K562 (cell line): ENCODE data around the gene PIANP. TPM values are rescaled to one million over a fixed set of nuclear protein-coding genes. Genes with fewer than 3 reads are reported as not detected.

ENCODE experiments used
- ATAC-seq: fragments of 200-7000 bp; cut with Tn5 transposase; 3 replicates; pipeline ENCODE4 v1.9.1; 2020; ENCODE audit warnings: moderate library complexity
- BruUV-seq: library from RNA; stranded (reverse); fragments of 400-500 nt; replicated peaks from 2 replicates; lab custom pipeline; 2021; lab: Mats Ljungman, UMichigan
- CTCF ChIA-PET: fragments of 300-600 bp; formaldehyde crosslinking; extraction: SDS; loops from one replicate; lab custom pipeline; 2021; ENCODE audit warnings: low intra/inter-chr PET ratio; lab: Yijun Ruan, JAX
- POLR2A ChIA-PET: fragments of 300-600, 350-650 bp; sonication (Branson Sonifier 250); formaldehyde crosslinking; extraction: SDS; loops from one replicate; lab custom pipeline; 2021; ENCODE audit warnings: antibody characterized with exemption, inconsistent platforms; lab: Yijun Ruan, JAX
- DNase-seq, 4 experiments: peaks; one replicate each; pipeline versions ENCODE4 v3.0.0 to v3.0.0-alpha.2; 2011 to 2018; ENCODE audit warnings: low spot score in 3 of 4, mixed read lengths in 3 of 4; ENCODE audit errors: extremely low read depth in 1 of 4
- FAIRE-seq: peaks from 2 replicates; lab custom pipeline; 2011; peaks lifted over from hg19 to GRCh38; lab: Jason Lieb, UNC
- H2AFZ ChIP-seq: 2 replicates; pipeline ENCODE4 v1.6.0; 2011; ENCODE audit warnings: low read depth, low read length, control low read depth, inconsistent platforms
- H3K27ac ChIP-seq: fragments of 200-600 bp; 3 replicates; pipeline ENCODE4 v1.8.0; 2011; ENCODE audit warnings: low read depth, mild to moderate bottlenecking, control low read depth, inconsistent platforms, low read length, moderate library complexity, mixed read lengths; ENCODE audit errors: extremely low read depth
- H3K27me3 ChIP-seq, 2 experiments: fragments of 300-600 bp in 1 of 2; 2 replicates in 1 of 2; 3 replicates in 1 of 2; pipeline versions ENCODE4 v1.6.0 to v1.8.0; 2011; ENCODE audit warnings: inconsistent platforms in 2 of 2, low read length in 2 of 2, mild to moderate bottlenecking in 1 of 2, mixed read lengths in 1 of 2, moderate library complexity in 1 of 2; ENCODE audit not compliant: control insufficient read depth in 2 of 2, insufficient read depth in 2 of 2
- H3K36me3 ChIP-seq: fragments of 300-600 bp; 3 replicates; pipeline ENCODE4 v1.8.0; 2011; ENCODE audit warnings: mild to moderate bottlenecking, low read length, inconsistent platforms; ENCODE audit not compliant: control insufficient read depth, insufficient read depth
- H3K4me1 ChIP-seq, 2 experiments: fragments of 200-600 bp in 1 of 2; replicated peaks in 1 of 2; 2 replicates in 1 of 2; 3 replicates in 1 of 2; pipeline versions ENCODE4 v1.5.1 to v1.8.0; 2011; ENCODE audit warnings: inconsistent platforms in 2 of 2, low read length in 2 of 2, mild to moderate bottlenecking in 1 of 2, mixed read lengths in 1 of 2, moderate library complexity in 1 of 2; ENCODE audit not compliant: control insufficient read depth in 2 of 2, insufficient read depth in 2 of 2
- H3K4me2 ChIP-seq: 2 replicates; pipeline ENCODE4 v1.6.1; 2011; ENCODE audit warnings: low read length, control low read depth, inconsistent platforms, mixed read lengths; ENCODE audit not compliant: insufficient read depth
- H3K4me3 ChIP-seq: fragments of 200-600 bp; sonication (generic), shearing (Covaris generic); 2 replicates; pipeline ENCODE4 v1.5.1; 2016; ENCODE audit warnings: control low read depth, inconsistent platforms
- H3K79me2 ChIP-seq: fragments of 200-600 bp; 3 replicates; pipeline ENCODE4 v1.8.0; 2011; ENCODE audit warnings: low read length, inconsistent platforms; ENCODE audit not compliant: control insufficient read depth, insufficient read depth
- H3K9ac ChIP-seq, 2 experiments: 2 replicates each; pipeline versions ENCODE4 v1.6.0 to v1.6.1; 2011; ENCODE audit warnings: low read depth in 2 of 2, low read length in 2 of 2, control low read depth in 1 of 2, inconsistent platforms in 1 of 2, mild to moderate bottlenecking in 1 of 2, mixed read lengths in 1 of 2; ENCODE audit not compliant: insufficient read depth in 1 of 2
- H3K9me1 ChIP-seq: one replicate; pipeline ENCODE4 v1.6.0; 2011; ENCODE audit warnings: inconsistent platforms, mild to moderate bottlenecking, low read length, moderate library complexity; ENCODE audit not compliant: control insufficient read depth, insufficient read depth
- H3K9me3 ChIP-seq: replicated peaks from 2 replicates; pipeline ENCODE4 v1.5.1; 2011; ENCODE audit warnings: low read depth, low read length, inconsistent platforms; ENCODE audit not compliant: control insufficient read depth, insufficient read depth
- H4K20me1 ChIP-seq: replicated peaks from 2 replicates; pipeline ENCODE4 v1.6.1; 2011; ENCODE audit warnings: low read length, inconsistent platforms, mixed read lengths; ENCODE audit not compliant: control insufficient read depth, insufficient read depth
- ARID2 ChIP-seq: fragments of 450-650 bp; IDR thresholded peaks from 2 replicates; pipeline ENCODE4 v1.6.1; 2017; ENCODE audit warnings: antibody characterized with exemption, mild to moderate bottlenecking
- ID3 ChIP-seq, 2 experiments: fragments of 250-450 bp in 1 of 2; fragments of 450-650 bp in 1 of 2; sonication (Bioruptor Pico) in 1 of 2; IDR thresholded peaks; 2 replicates each; pipeline versions ENCODE4 v1.6.1 to v1.8.0; 2016 to 2021; ENCODE audit warnings: mild to moderate bottlenecking in 2 of 2, moderate library complexity in 2 of 2, missing compliant biosample characterization in 1 of 2, missing genetic modification characterization in 1 of 2
- MITF ChIP-seq: IDR thresholded peaks from 2 replicates; pipeline ENCODE4 v1.6.1; 2014; ENCODE audit warnings: antibody characterized with exemption
- POLR2G ChIP-seq: fragments of 200-400 bp; formaldehyde crosslinking; IDR thresholded peaks from 2 replicates; pipeline ENCODE4 v1.6.1; 2017; ENCODE audit warnings: low read depth, mild to moderate bottlenecking, antibody characterized with exemption, low read length, moderate library complexity
- RFX1 ChIP-seq: fragments of 450-650 bp; IDR thresholded peaks from 2 replicates; pipeline ENCODE4 v1.6.1; 2016; ENCODE audit warnings: mild to moderate bottlenecking, moderate library complexity
- RHOXF2B ChIP-seq: fragments of 250-450 bp; sonication (Bioruptor Pico); conservative IDR thresholded peaks from 2 replicates; pipeline ENCODE4 v1.5.1; 2021
- RUNX1 ChIP-seq: sonication (generic); IDR thresholded peaks from 2 replicates; pipeline ENCODE4 v1.6.1; 2016; ENCODE audit warnings: antibody characterized with exemption, low read depth
- SRF ChIP-seq, 2 experiments: fragments of 250-450, 450-650 bp in 1 of 2; sonication (Bioruptor Pico) in 1 of 2; sonication (generic) in 1 of 2; formaldehyde crosslinking; IDR thresholded peaks; 2 replicates each; pipeline versions ENCODE4 v1.5.0 to v1.5.1; 2020 to 2022; ENCODE audit warnings: mild to moderate bottlenecking in 1 of 2, missing genetic modification reagents in 1 of 2
- ZBTB1 ChIP-seq: sonication (generic); formaldehyde crosslinking; IDR thresholded peaks from 2 replicates; pipeline ENCODE4 v1.8.1; 2023; ENCODE audit warnings: missing genetic modification reagents, low read depth, mild to moderate bottlenecking, borderline replicate concordance
- ZBTB2 ChIP-seq: fragments of 450-650 bp; IDR thresholded peaks from 2 replicates; pipeline ENCODE4 v1.6.1; 2016; ENCODE audit warnings: antibody characterized with exemption
- ZBTB33 ChIP-seq: sonication (generic); formaldehyde crosslinking; IDR thresholded peaks from 2 replicates; pipeline ENCODE4 v1.8.1; 2023; ENCODE audit warnings: mild to moderate bottlenecking, missing genetic modification reagents
- ZNF24 ChIP-seq: fragments of 450-650 bp; IDR thresholded peaks from 2 replicates; pipeline ENCODE4 v1.6.1; 2016
- ZNF324 ChIP-seq: fragments of 250-450 bp; sonication (Bioruptor Pico); IDR thresholded peaks from 2 replicates; pipeline ENCODE4 v1.4.0; 2020; ENCODE audit warnings: mild to moderate bottlenecking
- WGBS: fragments of 100-300 bp; shearing (Covaris generic); methylation state at CpG from one replicate; pipeline ENCODE4 v1.1.6; 2016; ENCODE audit warnings: low coverage, mixed read lengths; ENCODE audit not compliant: insufficient coverage; ENCODE audit errors: missing lambda C conversion rate; 5-methylcytosine and 5-hydroxymethylcytosine counted together
- in situ Hi-C: fragments of 300-500 bp; cut with MboI; formaldehyde crosslinking; loops from 4 replicates; pipeline ENCODE4 v1.15.0; 2018; ENCODE audit warnings: inconsistent platforms, mixed read lengths
- intact Hi-C: fragments of 100-400 bp; cut with micrococcal nuclease; formaldehyde crosslinking; loops from 2 replicates; pipeline ENCODE4 v1.14.2; 2022
- polyA plus RNA-seq, 8 experiments: library from polyadenylated mRNA; depleted of rRNA in 4 of 8; stranded (reverse) in 5 of 8; unstranded in 3 of 8; fragments of >200 nt; fragmentation: Nextera tagmentation in 2 of 8; fragmentation: Illumina TruSeq in 1 of 8; extraction: Ambion mirVana in 2 of 8; extraction: Trizol in 1 of 8; gene quantifications; 2 replicates each; pipeline versions ENCODE4 v1.2.1 to v1.2.3, GENCODE V29; 2011 to 2014; ENCODE audit warnings: inconsistent platforms in 1 of 8, missing spikeins in 1 of 8
- total RNA-seq, 7 experiments: library from RNA; depleted of rRNA in 6 of 7; stranded (reverse); fragments of >200 nt in 6 of 7; fragmentation: Illumina TruSeq in 2 of 7; extraction: Trizol in 2 of 7; gene quantifications; 2 replicates each; pipeline versions ENCODE4 v1.2.1 to v1.2.3, GENCODE V29; 2011 to 2021; ENCODE audit warnings: low replicate concordance in 1 of 7

Gene PIANP
- total and polyA plus RNA-seq, 9 of the 15 experiments (the other 6 are each of a cell fraction or from before 2014, with no cell fraction given): 0.07 TPM; not detected in 8

- 96% methylated on average over 9 of the region's 38 CpGs for WGBS
- Histone ChIP-seq H4K20me1 (no peaks in the 10 kb centered on the region), H2AFZ (no peak within 1 kb of the TSS), H3K4me1 (peaks cover 0 to 8% of the 10 kb centered on the region in 2 experiments; a peak in 3 of 5 replicates), H3K9me1 (no peaks in the 10 kb centered on the region), H3K9ac (no peak within 1 kb of the TSS), H3K4me2 (no peak within 1 kb of the TSS)
- POLR2A ChIA-PET: interaction anchor here (0.8 kb wide), 1 partner anchor 314 kb away, joined by 3 read pairs; no protein-coding TSS in a partner anchor
- in situ Hi-C loops: no loop called here
- ATAC-seq: no peak
- TF ChIP-seq RFX1 (no peak), ZBTB2 (no peak), POLR2G (0 out of 2 replicates have a peak, but pooled peaks have one; percentile 17), RUNX1 (no peak), ARID2 (no peak), SRF (CRISPR knock-in tag; IDR thresholded peaks at IDR 0.05) (no peak), ZNF324 (CRISPR knock-in tag) (no peak), ZBTB33 (CRISPR knock-in tag) (peak; percentile 68), ID3 (CRISPR knock-in tag; IDR thresholded peaks at IDR 0.05) (no peak), ID3 (tag; IDR thresholded peaks at IDR 0.05) (no peak), RHOXF2B (no peak), ZNF24 (no peak), ZBTB1 (CRISPR knock-in tag) (no peak), MITF (no peak)
- TF ChIP-seq, all 486 proteins: peak for 2
- peaks cover 8% of the 10 kb centered on the region for H3K9me3 ChIP-seq
- DNase-seq: no peak
- H3K4me3 ChIP-seq: no peak within 1 kb of the TSS
- H3K79me2 ChIP-seq: no peaks in the 10 kb centered on the region
- no peaks in the 10 kb centered on the region for H3K27me3 ChIP-seq
- CTCF ChIA-PET: no interaction called here
- H3K36me3 ChIP-seq: peaks cover 5% of the 10 kb centered on the region; the same call in 1 of the 3 replicates
- FAIRE-seq: no peak
- no TSS peak for BruUV-seq
- intact Hi-C loops: no loop called here
- H3K27ac ChIP-seq: no peak within 1 kb of the TSS
Observed at GRCh38 chr12:6647083-6647604, 53.5 kb downstream of the PIANP start, which contains the start of gene ACRBP. Gene ACRBP, minus strand, starts transcription at chr12:6647432. Its CDS starts 66 bp downstream, at chr12:6647366.
